H1 (cell line): ENCODE data around the gene GHRH. TPM values are rescaled to one million over a fixed set of nuclear protein-coding genes. Genes with fewer than 3 reads are reported as not detected.

Source experiments
- CTCF ChIA-PET: fragments of 300-600 bp; sonication (Branson Sonifier 250); formaldehyde crosslinking; loops from one replicate; lab custom pipeline; 2021; ENCODE audit not compliant: partially characterized antibody; lab: Charles Lee
- POLR2A ChIA-PET: fragments of 300-600 bp; sonication (Branson Sonifier 250); formaldehyde crosslinking; loops from one replicate; lab custom pipeline; 2021; ENCODE audit warnings: inconsistent platforms; ENCODE audit not compliant: partially characterized antibody; lab: Charles Lee
- DNase-seq, 2 experiments: peaks; one replicate each; pipeline versions ENCODE4 v3.0.0 to v3.0.0-alpha.2; 2010 to 2022; ENCODE audit warnings: low spot score in 2 of 2, low read depth in 1 of 2, mixed read lengths in 1 of 2
- FAIRE-seq: peaks from 2 replicates; lab custom pipeline; 2011; peaks lifted over from hg19 to GRCh38; lab: Jason Lieb, UNC
- H2AFZ ChIP-seq: 2 replicates; pipeline ENCODE4 v1.8.1; 2012; ENCODE audit warnings: low read length, inconsistent platforms
- H2AK5ac ChIP-seq: 2 replicates; pipeline ENCODE4 v1.6.1; 2013; ENCODE audit warnings: low read depth, low read length
- H2BK120ac ChIP-seq: replicated peaks from 2 replicates; pipeline ENCODE3; 2013; ENCODE audit warnings: low read depth, low read length, inconsistent platforms
- H2BK12ac ChIP-seq: 2 replicates; pipeline ENCODE4 v1.6.1; 2013; ENCODE audit warnings: low read depth, low read length
- H2BK15ac ChIP-seq: 2 replicates; pipeline ENCODE4 v1.6.1; 2013; ENCODE audit warnings: low read length
- H2BK20ac ChIP-seq: 2 replicates; pipeline ENCODE4 v1.6.1; 2013; ENCODE audit warnings: low read length
- H2BK5ac ChIP-seq: 2 replicates; pipeline ENCODE4 v1.6.1; 2013; ENCODE audit warnings: low read depth, low read length
- H3K14ac ChIP-seq: 2 replicates; pipeline ENCODE4 v1.6.1; 2013; ENCODE audit warnings: inconsistent platforms; ENCODE audit not compliant: insufficient read length
- H3K18ac ChIP-seq: 2 replicates; pipeline ENCODE4 v1.6.1; 2013; ENCODE audit warnings: low read length; ENCODE audit errors: extremely low read depth
- H3K23ac ChIP-seq: 2 replicates; pipeline ENCODE4 v1.6.1; 2013; ENCODE audit warnings: inconsistent platforms; ENCODE audit not compliant: insufficient read length
- H3K23me2 ChIP-seq: 2 replicates; pipeline ENCODE4 v1.6.1; 2013; ENCODE audit warnings: low read depth, low read length
- H3K27ac ChIP-seq: 2 replicates; pipeline ENCODE4 v1.6.1; 2011; ENCODE audit warnings: low read depth, low read length, inconsistent platforms
- H3K27me3 ChIP-seq, 4 experiments: replicated peaks in 1 of 4; 1 replicate in 1 of 4; 2 replicates in 3 of 4; pipeline versions ENCODE4 v1.6.1 to v1.8.1; 2011 to 2013; ENCODE audit warnings: low read length in 3 of 4, mild to moderate bottlenecking in 3 of 4, inconsistent platforms in 2 of 4, mixed read lengths in 2 of 4, moderate library complexity in 1 of 4; ENCODE audit not compliant: control insufficient read depth in 3 of 4, insufficient read depth in 3 of 4; ENCODE audit errors: extremely low read depth in 1 of 4
- H3K36me3 ChIP-seq, 4 experiments: 2 replicates each; pipeline versions ENCODE4 v1.6.1 to v1.8.1; 2011 to 2013; ENCODE audit warnings: mild to moderate bottlenecking in 4 of 4, low read length in 3 of 4, moderate library complexity in 2 of 4, control low read depth in 1 of 4, inconsistent platforms in 1 of 4; ENCODE audit not compliant: insufficient read depth in 4 of 4, control insufficient read depth in 2 of 4
- H3K4ac ChIP-seq: replicated peaks from 2 replicates; pipeline ENCODE3; 2013; ENCODE audit warnings: low read length, low read depth, mixed read lengths, inconsistent platforms; ENCODE audit not compliant: insufficient read length
- H3K4me1 ChIP-seq, 4 experiments: replicated peaks in 1 of 4; 1 replicate in 1 of 4; 2 replicates in 3 of 4; pipeline versions ENCODE4 v1.6.1 to v1.8.1; 2011 to 2013; ENCODE audit warnings: low read length in 3 of 4, inconsistent platforms in 2 of 4, mixed read lengths in 1 of 4; ENCODE audit not compliant: insufficient read depth in 4 of 4, control insufficient read depth in 3 of 4
- H3K4me2 ChIP-seq, 2 experiments: 2 replicates each; pipeline versions ENCODE4 v1.6.1 to v1.8.1; 2011 to 2013; ENCODE audit warnings: low read depth in 2 of 2, low read length in 2 of 2, control low read depth in 1 of 2, inconsistent platforms in 1 of 2, mild to moderate bottlenecking in 1 of 2; ENCODE audit not compliant: insufficient read depth in 1 of 2
- H3K4me3 ChIP-seq, 4 experiments: fragments of 200-600, 300-600 bp in 1 of 4; sonication (generic), shearing (Covaris generic), sonication (Bioruptor Twin) in 1 of 4; 2 replicates each; pipeline versions ENCODE4 v1.5.1 to v1.8.1; 2011 to 2016; ENCODE audit warnings: low read length in 4 of 4, low read depth in 3 of 4, control low read depth in 2 of 4, inconsistent platforms in 2 of 4, mild to moderate bottlenecking in 2 of 4, mixed read lengths in 1 of 4, moderate library complexity in 1 of 4; ENCODE audit not compliant: insufficient read depth in 2 of 4; ENCODE audit errors: extremely low read depth in 1 of 4
- H3K56ac ChIP-seq: replicated peaks from 2 replicates; pipeline ENCODE3; 2013; ENCODE audit warnings: low read depth, mild to moderate bottlenecking, mixed read lengths, low read length, inconsistent platforms; ENCODE audit not compliant: insufficient read length
- H3K79me1 ChIP-seq: 2 replicates; pipeline ENCODE4 v1.6.1; 2013; ENCODE audit warnings: low read depth, low read length, control low read depth
- H3K79me2 ChIP-seq, 2 experiments: 2 replicates each; pipeline versions ENCODE4 v1.6.1 to v1.8.1; 2012 to 2013; ENCODE audit warnings: low read length in 2 of 2, mild to moderate bottlenecking in 2 of 2, inconsistent platforms in 1 of 2; ENCODE audit not compliant: insufficient read depth in 2 of 2, control insufficient read depth in 1 of 2
- H3K9ac ChIP-seq, 4 experiments: replicated peaks in 1 of 4; 1 replicate in 1 of 4; 2 replicates in 3 of 4; pipeline versions ENCODE4 v1.6.1 to v1.8.1; 2011 to 2013; ENCODE audit warnings: low read depth in 3 of 4, low read length in 3 of 4, control low read depth in 2 of 4, mild to moderate bottlenecking in 2 of 4, moderate library complexity in 2 of 4, inconsistent platforms in 1 of 4; ENCODE audit errors: extremely low read depth in 1 of 4
- H3K9me3 ChIP-seq, 2 experiments: 2 replicates each; pipeline versions ENCODE4 v1.6.1 to v1.8.1; 2012 to 2013; ENCODE audit warnings: mild to moderate bottlenecking in 2 of 2, moderate library complexity in 2 of 2, control low read depth in 1 of 2, inconsistent platforms in 1 of 2, low read depth in 1 of 2, low read length in 1 of 2, mixed read lengths in 1 of 2; ENCODE audit not compliant: insufficient read depth in 2 of 2
- H4K20me1 ChIP-seq, 2 experiments: replicated peaks in 1 of 2; 2 replicates each; pipeline versions ENCODE3 to v1.8.1; 2011 to 2013; ENCODE audit warnings: inconsistent platforms in 2 of 2, low read length in 2 of 2, mild to moderate bottlenecking in 1 of 2; ENCODE audit not compliant: insufficient read depth in 2 of 2, control insufficient read depth in 1 of 2
- H4K5ac ChIP-seq: 2 replicates; pipeline ENCODE4 v1.6.1; 2013; ENCODE audit warnings: low read length, low read depth, mixed read lengths, inconsistent platforms; ENCODE audit not compliant: insufficient read length
- H4K8ac ChIP-seq: 2 replicates; pipeline ENCODE4 v1.8.0; 2013; ENCODE audit warnings: mild to moderate bottlenecking, moderate library complexity, low read length, inconsistent platforms; ENCODE audit not compliant: insufficient read depth; ENCODE audit errors: extremely low read depth
- H4K91ac ChIP-seq: replicated peaks from 2 replicates; pipeline ENCODE3; 2013; ENCODE audit warnings: low read length, mixed read lengths, inconsistent platforms; ENCODE audit not compliant: insufficient read length
- BACH1 ChIP-seq: IDR thresholded peaks from 2 replicates; pipeline ENCODE4 v1.6.1; 2012; ENCODE audit warnings: low read length, improper control_type of control experiment
- CBX5 ChIP-seq: fragments of 300-800, 300-1000 bp; sonication (generic); IDR thresholded peaks from 2 replicates; pipeline ENCODE4 v1.7.1; 2016; ENCODE audit warnings: antibody characterized with exemption, low read length, low read depth
- EP300 ChIP-seq, 2 experiments: IDR thresholded peaks; 1 replicate in 1 of 2; 2 replicates in 1 of 2; pipeline ENCODE4 v1.6.1; 2011 to 2012; ENCODE audit warnings: low read depth in 2 of 2, low read length in 2 of 2, mild to moderate bottlenecking in 2 of 2, borderline replicate concordance in 1 of 2, inconsistent platforms in 1 of 2, moderate library complexity in 1 of 2
- JUN ChIP-seq: IDR thresholded peaks from 2 replicates; pipeline ENCODE4 v1.6.1; 2011; ENCODE audit warnings: low read depth, mild to moderate bottlenecking, improper control_type of control experiment, low read length
- RAD21 ChIP-seq, 2 experiments: IDR thresholded peaks in 1 of 2; conservative IDR thresholded peaks in 1 of 2; 2 replicates each; pipeline ENCODE4 v1.6.1; 2011; ENCODE audit warnings: low read depth in 2 of 2, low read length in 2 of 2, improper control_type of control experiment in 1 of 2, inconsistent platforms in 1 of 2, mild to moderate bottlenecking in 1 of 2, moderate library complexity in 1 of 2
- SUZ12 ChIP-seq: fragments of 200-600 bp; sonication (generic); IDR thresholded peaks from 2 replicates; pipeline ENCODE4 v1.6.1; 2012; ENCODE audit warnings: mild to moderate bottlenecking, inconsistent platforms, low read length, moderate library complexity, mixed read lengths
- WGBS, 2 experiments: shearing (Covaris generic) in 1 of 2; methylation state at CpG; one replicate each; pipeline versions ENCODE4 v1.1.6 to v1.1.7; 2013 to 2015; ENCODE audit warnings: low lambda C conversion rate in 2 of 2, mixed read lengths in 2 of 2, inconsistent platforms in 1 of 2, low coverage in 1 of 2, missing lambda C conversion rate in 1 of 2; ENCODE audit not compliant: insufficient replicate concordance in 2 of 2, insufficient coverage in 1 of 2, insufficient read length in 1 of 2; ENCODE audit errors: extremely low coverage in 1 of 2, missing lambda C conversion rate in 1 of 2; 5-methylcytosine and 5-hydroxymethylcytosine counted together
- polyA plus RNA-seq, 7 experiments: library from polyadenylated mRNA; depleted of rRNA in 3 of 7; stranded (reverse) in 5 of 7; unstranded in 2 of 7; fragments of >200 nt in 5 of 7; fragments of 200-250 nt in 2 of 7; gene quantifications; 1 replicate in 5 of 7; 2 replicates in 1 of 7; 4 replicates in 1 of 7; pipeline versions ENCODE4 v1.2.1 to v1.2.3, GENCODE V29; 2011 to 2013; ENCODE audit warnings: missing spikeins in 2 of 7, mixed read lengths in 2 of 7
- total RNA-seq: library from RNA; stranded (reverse); fragmentation: NEBNext Ultra II Directional; extraction: Animal tissue kit (Norgen Biotek cat#: 25700); gene quantifications from 2 replicates; pipeline ENCODE4 v1.2.1, GENCODE V29; 2021

The GHRH gene
- total and polyA plus RNA-seq, 2 of the 8 experiments (the other 6 are each of a cell fraction or from before 2014, with no cell fraction given): not detected

DNA sequence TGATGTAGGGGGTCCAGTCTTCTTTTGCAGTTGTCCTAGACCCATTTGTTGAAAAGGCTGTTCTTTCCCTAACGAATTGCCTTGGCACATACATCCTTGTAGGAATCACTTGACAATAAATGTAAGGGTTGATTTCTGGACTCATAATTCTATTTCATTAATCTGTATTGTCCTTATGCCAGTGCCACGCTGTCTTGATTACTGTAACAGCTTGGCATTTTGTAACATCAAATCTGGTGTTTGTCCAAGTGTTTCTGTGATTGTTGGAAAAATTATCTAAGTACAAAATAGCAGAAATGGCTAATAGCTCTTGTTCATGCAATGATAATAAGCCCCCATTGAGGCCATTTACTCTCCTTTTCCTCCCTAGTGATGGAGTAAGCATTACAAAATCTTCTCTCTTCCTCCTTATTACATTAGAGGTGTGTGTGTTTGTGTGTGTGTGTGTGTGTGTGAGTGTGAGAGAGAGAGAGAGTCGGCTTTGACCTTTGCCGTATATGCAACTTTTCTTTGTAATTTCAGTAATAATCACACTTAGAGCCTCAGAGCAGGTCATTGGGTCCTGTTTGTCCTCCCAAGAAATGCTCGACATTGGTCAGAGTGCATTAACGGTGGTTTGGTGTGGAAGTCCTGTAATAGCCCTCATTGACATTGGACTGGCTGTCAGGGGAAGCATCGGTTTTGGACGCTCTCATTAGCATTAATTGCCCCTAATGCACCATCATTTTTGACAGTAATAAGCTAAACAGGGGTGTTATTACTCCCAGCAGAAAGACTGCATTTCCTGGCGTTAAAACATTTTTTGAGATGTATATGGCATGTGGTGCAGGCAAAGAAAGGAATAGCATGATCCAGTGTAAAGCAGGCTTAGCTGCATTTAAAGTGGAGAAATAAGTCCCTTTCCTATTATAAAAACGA is 41.6 kb downstream of the GHRH start:
- Histone ChIP-seq H3K79me2 (peaks cover 0 to 16% of the 10 kb centered on the region in 2 experiments; a peak in 3 of 4 replicates), H4K20me1 (peaks cover 2 to 3% of the 10 kb centered on the region in 2 experiments)
- no peak for FAIRE-seq

More for the DNA sequence above, 41.6 kb downstream of the GHRH start:
- no peak overlapping the region for H2BK15ac ChIP-seq
- no peaks in the 10 kb centered on the region for H3K9me3 ChIP-seq
- H2BK20ac ChIP-seq: no peak overlapping the region
- POLR2A ChIA-PET: interaction anchor here (1.1 to 2.7 kb wide), 5 partner anchors 10 to 41 kb away, joined by 3 to 17 read pairs (median 8); partner anchors contain the start of genes MROH8 and RPN2
- no peaks in the 10 kb centered on the region; a peak in 1 of 7 replicates for H3K27me3 ChIP-seq
- H2BK5ac ChIP-seq: no peak overlapping the region
- no peak overlapping the region for H3K4me2 ChIP-seq
- 91% methylated on average over 10 of the region's 10 CpGs; no CpG with 5 or more reads in 1 of the 2 experiments for WGBS, 2 experiments
- CTCF ChIA-PET: interaction anchor here (0.6 to 1.6 kb wide), 6 partner anchors 17 to 554 kb away, joined by 3 to 6 read pairs (median 4); no protein-coding TSS in a partner anchor
- H3K18ac ChIP-seq: no peak overlapping the region
- no peak overlapping the region for H3K14ac ChIP-seq
- no peak overlapping the region for H3K23ac ChIP-seq
- H3K4me1 ChIP-seq: peaks cover 0 to 6% (median 0%) of the 10 kb centered on the region in 4 experiments; a peak in 3 of 7 replicates
- no peak overlapping the region for H3K56ac ChIP-seq
- no peak overlapping the region for H2AFZ ChIP-seq
- no peak overlapping the region for H2AK5ac ChIP-seq
- H2BK12ac ChIP-seq: no peak overlapping the region
- no peak overlapping the region for H3K4ac ChIP-seq
- no peak for DNase-seq
- no peak overlapping the region for H2BK120ac ChIP-seq
- H3K4me3 ChIP-seq: no peak overlapping the region
- H3K23me2 ChIP-seq: no peaks in the 10 kb centered on the region
- no peak overlapping the region for H4K5ac ChIP-seq
- no peak overlapping the region for H4K91ac ChIP-seq
- H3K36me3 ChIP-seq: peaks cover 8 to 64% (median 26%) of the 10 kb centered on the region in 4 experiments
- H3K79me1 ChIP-seq: peaks cover 2% of the 10 kb centered on the region
- H3K27ac ChIP-seq: no peak overlapping the region
- no peak overlapping the region for H4K8ac ChIP-seq
- TF ChIP-seq CBX5 (no peak), BACH1 (no peak), EP300 (IDR thresholded peaks at IDR 0.05; ENCODE audit: borderline replicate concordance in 1 of 2, low read depth in 2 of 2, low read length in 2 of 2) (no peak), RAD21 (IDR thresholded peaks at IDR 0.05 in 1 of 2, conservative IDR thresholded peaks at IDR 0.05 in 1 of 2; ENCODE audit: low read depth in 2 of 2, low read length in 2 of 2) (no peak), JUN (no peak), SUZ12 (no peak)
- H3K9ac ChIP-seq: no peak overlapping the region; a peak in 1 of 7 replicates
